ENCODE measurements around the gene SULT1E1.

GRCh38 chr4:69832326-69833030, 27.5 kb downstream of the SULT1E1 start:
- TF ChIP-seq, protein P1, sequence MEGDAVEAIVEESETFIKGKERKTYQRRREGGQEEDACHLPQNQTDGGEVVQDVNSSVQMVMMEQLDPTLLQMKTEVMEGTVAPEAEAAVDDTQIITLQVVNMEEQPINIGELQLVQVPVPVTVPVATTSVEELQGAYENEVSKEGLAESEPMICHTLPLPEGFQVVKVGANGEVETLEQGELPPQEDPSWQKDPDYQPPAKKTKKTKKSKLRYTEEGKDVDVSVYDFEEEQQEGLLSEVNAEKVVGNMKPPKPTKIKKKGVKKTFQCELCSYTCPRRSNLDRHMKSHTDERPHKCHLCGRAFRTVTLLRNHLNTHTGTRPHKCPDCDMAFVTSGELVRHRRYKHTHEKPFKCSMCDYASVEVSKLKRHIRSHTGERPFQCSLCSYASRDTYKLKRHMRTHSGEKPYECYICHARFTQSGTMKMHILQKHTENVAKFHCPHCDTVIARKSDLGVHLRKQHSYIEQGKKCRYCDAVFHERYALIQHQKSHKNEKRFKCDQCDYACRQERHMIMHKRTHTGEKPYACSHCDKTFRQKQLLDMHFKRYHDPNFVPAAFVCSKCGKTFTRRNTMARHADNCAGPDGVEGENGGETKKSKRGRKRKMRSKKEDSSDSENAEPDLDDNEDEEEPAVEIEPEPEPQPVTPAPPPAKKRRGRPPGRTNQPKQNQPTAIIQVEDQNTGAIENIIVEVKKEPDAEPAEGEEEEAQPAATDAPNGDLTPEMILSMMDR (IDR thresholded peaks at IDR 0.05): no peak
- no peak for TF ChIP-seq POLR2A (IDR thresholded peaks at IDR 0.05)
